HepG2 (cell line): ENCODE data around the gene P4HB. TPM values are rescaled to one million over a fixed set of nuclear protein-coding genes. Genes with fewer than 3 reads are reported as not detected.

Experiments used
- ARNT ChIP-seq: fragments of 450-650 bp; IDR thresholded peaks from 2 replicates; pipeline ENCODE4 v1.6.1; 2017
- ELF4 ChIP-seq: sonication (generic); formaldehyde crosslinking; IDR thresholded peaks from 2 replicates; pipeline ENCODE4 v1.5.0; 2020; ENCODE audit warnings: missing genetic modification reagents, mild to moderate bottlenecking, moderate library complexity, borderline replicate concordance
- GTF2F1 ChIP-seq: fragments of 150-350 bp; IDR thresholded peaks from 2 replicates; pipeline ENCODE4 v1.6.1; 2014; ENCODE audit warnings: low read length
- MAFF ChIP-seq: IDR thresholded peaks from 2 replicates; pipeline ENCODE4 v1.6.1; 2011; ENCODE audit warnings: low read depth, low read length, improper control_type of control experiment
- MTA3 ChIP-seq: sonication (generic); formaldehyde crosslinking; IDR thresholded peaks from 2 replicates; pipeline ENCODE4 v1.4.0; 2020; ENCODE audit warnings: missing genetic modification reagents
- MTF2 ChIP-seq: sonication (generic); formaldehyde crosslinking; IDR thresholded peaks from 2 replicates; pipeline ENCODE4 v1.5.0; 2020; ENCODE audit warnings: missing genetic modification reagents, borderline replicate concordance
- NCOA2 ChIP-seq: sonication (generic); formaldehyde crosslinking; IDR thresholded peaks from 2 replicates; pipeline ENCODE4 v1.8.0; 2022; ENCODE audit warnings: inconsistent platforms
- NR1H2 ChIP-seq: sonication (generic); formaldehyde crosslinking; IDR thresholded peaks from 2 replicates; pipeline ENCODE4 v1.8.1; 2022; ENCODE audit warnings: low read depth, missing genetic modification reagents, borderline replicate concordance
- PRMT3 ChIP-seq: sonication (generic); formaldehyde crosslinking; IDR thresholded peaks from 2 replicates; pipeline ENCODE4 v1.8.1; 2022; ENCODE audit warnings: low read depth, mild to moderate bottlenecking, moderate library complexity, missing genetic modification reagents, borderline replicate concordance
- RAD51 ChIP-seq: fragments of 450-650 bp; IDR thresholded peaks from 2 replicates; pipeline ENCODE4 v1.6.1; 2016; ENCODE audit warnings: borderline replicate concordance
- REL ChIP-seq: sonication (generic); formaldehyde crosslinking; conservative IDR thresholded peaks from 2 replicates; pipeline ENCODE4 v1.8.0; 2022; ENCODE audit warnings: mild to moderate bottlenecking, missing genetic modification reagents, moderate library complexity
- RXRB ChIP-seq: IDR thresholded peaks from 2 replicates; pipeline ENCODE4 v1.6.1; 2016; ENCODE audit warnings: borderline replicate concordance, missing genetic modification reagents, missing compliant biosample characterization
- SP5 ChIP-seq: IDR thresholded peaks from 2 replicates; pipeline ENCODE4 v1.6.1; 2016; ENCODE audit warnings: low read depth, borderline replicate concordance
- SPEN ChIP-seq: sonication (generic); formaldehyde crosslinking; IDR thresholded peaks from 2 replicates; pipeline ENCODE4 v1.5.1; 2020; ENCODE audit warnings: low read depth, mild to moderate bottlenecking, missing genetic modification reagents
- SRSF9 ChIP-seq: fragments of 200-400 bp; formaldehyde crosslinking; IDR thresholded peaks from 2 replicates; pipeline ENCODE4 v1.6.1; 2018; ENCODE audit warnings: borderline replicate concordance, mild to moderate bottlenecking, low read depth, low read length; ENCODE audit not compliant: insufficient read depth, poor library complexity, severe bottlenecking
- XRCC5 ChIP-seq: fragments of 200-400 bp; formaldehyde crosslinking; optimal IDR thresholded peaks from 2 replicates; pipeline ENCODE3; 2017; ENCODE audit warnings: mild to moderate bottlenecking, low read length
- ZFP37 ChIP-seq: sonication (generic); formaldehyde crosslinking; IDR thresholded peaks from 2 replicates; pipeline ENCODE4 v1.4.0; 2020; ENCODE audit warnings: missing genetic modification reagents, borderline replicate concordance
- ZNF101 ChIP-seq: sonication (generic); formaldehyde crosslinking; IDR thresholded peaks from 2 replicates; pipeline ENCODE4 v1.4.0; 2020; ENCODE audit warnings: mild to moderate bottlenecking, low read depth, missing genetic modification reagents, borderline replicate concordance
- ZNF296 ChIP-seq: sonication (generic); formaldehyde crosslinking; conservative IDR thresholded peaks from 2 replicates; pipeline ENCODE4 v1.5.0; 2020; ENCODE audit warnings: mild to moderate bottlenecking, missing genetic modification reagents
- ZNF552 ChIP-seq: sonication (generic); formaldehyde crosslinking; IDR thresholded peaks from 2 replicates; pipeline ENCODE4 v1.9.0; 2022; ENCODE audit warnings: missing genetic modification reagents, mild to moderate bottlenecking, borderline replicate concordance
- ZNF567 ChIP-seq: sonication (generic); formaldehyde crosslinking; IDR thresholded peaks from 2 replicates; pipeline ENCODE4 v1.8.1; 2023; ENCODE audit warnings: mild to moderate bottlenecking, missing genetic modification reagents, borderline replicate concordance
- ZNF605 ChIP-seq: sonication (generic); formaldehyde crosslinking; IDR thresholded peaks from 2 replicates; pipeline ENCODE4 v1.8.0; 2022; ENCODE audit warnings: mild to moderate bottlenecking, missing genetic modification reagents
- ZNF747 ChIP-seq: sonication (generic); formaldehyde crosslinking; IDR thresholded peaks from 2 replicates; pipeline ENCODE4 v1.8.1; 2023; ENCODE audit warnings: missing genetic modification reagents, mild to moderate bottlenecking, borderline replicate concordance
- ZNF780A ChIP-seq: sonication (generic); formaldehyde crosslinking; IDR thresholded peaks from 2 replicates; pipeline ENCODE4 v1.8.0; 2022; ENCODE audit warnings: mild to moderate bottlenecking, missing genetic modification reagents, moderate library complexity
- polyA plus RNA-seq, 8 experiments: library from polyadenylated mRNA; depleted of rRNA in 3 of 8; stranded (reverse) in 7 of 8; unstranded in 1 of 8; fragments of >200 nt; fragmentation: Illumina TruSeq in 4 of 8; extraction: Trizol in 4 of 8; gene quantifications; 2 replicates each; pipeline versions ENCODE4 v1.2.1 to v1.2.3, GENCODE V29; 2011 to 2016; ENCODE audit warnings: low read depth in 4 of 8, missing spikeins in 1 of 8, mixed read lengths in 1 of 8; ENCODE audit not compliant: insufficient read depth in 1 of 8
- total RNA-seq, 5 experiments: library from RNA; depleted of rRNA; stranded (reverse); fragments of >200 nt; fragmentation: Illumina TruSeq; extraction: Trizol; gene quantifications; 2 replicates each; pipeline ENCODE4 v1.2.3, GENCODE V29; 2016; ENCODE audit warnings: low read depth in 1 of 5
- TF ChIP-seq, protein P1 (sequence below): sonication (generic); formaldehyde crosslinking; IDR thresholded peaks from 2 replicates; pipeline ENCODE4 v1.4.0; 2020; ENCODE audit warnings: mild to moderate bottlenecking, missing genetic modification reagents
- TF ChIP-seq, protein P2 (sequence below): sonication (generic); formaldehyde crosslinking; conservative IDR thresholded peaks from 2 replicates; pipeline ENCODE4 v1.8.0; 2022; ENCODE audit warnings: mild to moderate bottlenecking, moderate library complexity, missing genetic modification reagents
- TF ChIP-seq, protein P3 (sequence below): sonication (generic); formaldehyde crosslinking; IDR thresholded peaks from 2 replicates; pipeline ENCODE4 v1.4.0; 2020; ENCODE audit warnings: missing genetic modification reagents

The P4HB gene
- total and polyA plus RNA-seq, 2 of the 13 experiments (the other 11 are each of a cell fraction or from before 2014, with no cell fraction given), result 185 to 782 TPM

- TF ChIP-seq NCOA2 (CRISPR knock-in tag) (peak; percentile 56), SPEN (CRISPR knock-in tag) (0 out of 2 replicates have a peak, but pooled peaks have one; percentile 41), PRMT3 (CRISPR knock-in tag) (no peak), ZNF780A (CRISPR knock-in tag) (no peak), ZNF296 (CRISPR knock-in tag) (no peak), NR1H2 (CRISPR knock-in tag) (no peak), ZNF552 (no peak), ZNF567 (CRISPR knock-in tag) (no peak), ZNF101 (CRISPR knock-in tag) (no peak), ZNF605 (peak; percentile 70; the same call in 1 of the 2 replicates), REL (CRISPR knock-in tag) (no peak), ELF4 (no peak), XRCC5 (peak; percentile 51), SP5 (no peak; the same call in 1 of the 2 replicates), ZNF747 (CRISPR knock-in tag) (no peak), MTF2 (CRISPR knock-in tag) (no peak), GTF2F1 (no peak), RAD51 (no peak; the same call in 1 of the 2 replicates), SRSF9 (no peak), ZFP37 (no peak; the same call in 1 of the 2 replicates), RXRB (CRISPR knock-in tag) (peak; percentile 79), ARNT (no peak), MAFF (no peak), MTA3 (CRISPR knock-in tag) (no peak)
- TF ChIP-seq, protein P1, sequence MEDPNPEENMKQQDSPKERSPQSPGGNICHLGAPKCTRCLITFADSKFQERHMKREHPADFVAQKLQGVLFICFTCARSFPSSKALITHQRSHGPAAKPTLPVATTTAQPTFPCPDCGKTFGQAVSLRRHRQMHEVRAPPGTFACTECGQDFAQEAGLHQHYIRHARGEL (CRISPR knock-in tag), result no peak
- TF ChIP-seq, protein P2, sequence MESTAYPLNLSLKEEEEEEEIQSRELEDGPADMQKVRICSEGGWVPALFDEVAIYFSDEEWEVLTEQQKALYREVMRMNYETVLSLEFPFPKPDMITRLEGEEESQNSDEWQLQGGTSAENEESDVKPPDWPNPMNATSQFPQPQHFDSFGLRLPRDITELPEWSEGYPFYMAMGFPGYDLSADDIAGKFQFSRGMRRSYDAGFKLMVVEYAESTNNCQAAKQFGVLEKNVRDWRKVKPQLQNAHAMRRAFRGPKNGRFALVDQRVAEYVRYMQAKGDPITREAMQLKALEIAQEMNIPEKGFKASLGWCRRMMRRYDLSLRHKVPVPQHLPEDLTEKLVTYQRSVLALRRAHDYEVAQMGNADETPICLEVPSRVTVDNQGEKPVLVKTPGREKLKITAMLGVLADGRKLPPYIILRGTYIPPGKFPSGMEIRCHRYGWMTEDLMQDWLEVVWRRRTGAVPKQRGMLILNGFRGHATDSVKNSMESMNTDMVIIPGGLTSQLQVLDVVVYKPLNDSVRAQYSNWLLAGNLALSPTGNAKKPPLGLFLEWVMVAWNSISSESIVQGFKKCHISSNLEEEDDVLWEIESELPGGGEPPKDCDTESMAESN (CRISPR knock-in tag), result 0 out of 2 replicates have a peak, but pooled peaks have one; percentile 44
- TF ChIP-seq, protein P3, sequence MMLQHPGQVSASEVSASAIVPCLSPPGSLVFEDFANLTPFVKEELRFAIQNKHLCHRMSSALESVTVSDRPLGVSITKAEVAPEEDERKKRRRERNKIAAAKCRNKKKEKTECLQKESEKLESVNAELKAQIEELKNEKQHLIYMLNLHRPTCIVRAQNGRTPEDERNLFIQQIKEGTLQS (CRISPR knock-in tag), result no peak
These were observed 45.3 kb downstream of the P4HB start (continued) for GRCh38 chr17:81814748-81815645.
